Gastroesophageal sphincter (tissue), 4 donors: ENCODE measurements around the gene DLX3. TPM values are rescaled to one million over a fixed set of nuclear protein-coding genes. Genes with fewer than 3 reads are reported as not detected.
A peak's percentile ranks its signal among the peaks of the same experiment; 100 is the strongest.

Experiments used
- ATAC-seq: fragments of 150-250 bp; one replicate; pipeline ENCODE4 v1.9.1; 2016; ENCODE audit warnings: mild to moderate bottlenecking, moderate library complexity
- H3K27ac ChIP-seq, 4 donors: fragments of 200-600 bp; sonication (generic) in 3 of 4; 1 replicate in 3 of 4; 2 replicates in 1 of 4; pipeline ENCODE4 v1.5.1; 2016 to 2019
- H3K27me3 ChIP-seq: fragments of 200-600 bp; sonication (generic); one replicate; pipeline ENCODE4 v1.5.1; 2019
- H3K36me3 ChIP-seq, 2 donors: fragments of 200-600 bp; sonication (generic); one replicate each; pipeline ENCODE4 v1.5.1; 2019; ENCODE audit warnings: control low read depth in 1 of 2
- H3K4me1 ChIP-seq, 3 donors: fragments of 200-600 bp; sonication (generic); 1 replicate in 2 of 3; 2 replicates in 1 of 3; pipeline ENCODE4 v1.5.1; 2016 to 2019; ENCODE audit warnings: control low read depth in 2 of 3
- H3K4me3 ChIP-seq, 2 donors: fragments of 200-600 bp; sonication (generic); one replicate each; pipeline ENCODE4 v1.5.1; 2019; ENCODE audit warnings: mild to moderate bottlenecking in 1 of 2, moderate library complexity in 1 of 2
- H3K9me3 ChIP-seq, 3 donors: fragments of 200-600 bp; sonication (generic); one replicate each; pipeline ENCODE4 v1.5.1; 2017 to 2019; ENCODE audit warnings: control low read depth in 2 of 3
- EP300 ChIP-seq: sonication (generic); formaldehyde crosslinking; IDR thresholded peaks from one replicate; pipeline ENCODE4 v1.6.1; 2017; ENCODE audit warnings: antibody characterized with exemption, mild to moderate bottlenecking
- POLR2A ChIP-seq, 2 donors: fragments of 450-650 bp; IDR thresholded peaks; one replicate each; pipeline ENCODE4 v1.6.1; 2017; ENCODE audit warnings: antibody characterized with exemption in 2 of 2, mild to moderate bottlenecking in 2 of 2, moderate library complexity in 1 of 2
- POLR2AphosphoS5 ChIP-seq: sonication (generic); formaldehyde crosslinking; IDR thresholded peaks from one replicate; pipeline ENCODE4 v1.6.1; 2017; ENCODE audit warnings: antibody characterized with exemption
- WGBS, 2 donors: methylation state at CpG; one replicate each; pipeline ENCODE4 v1.1.5; 2018; ENCODE audit warnings: low coverage in 1 of 2; 5-methylcytosine and 5-hydroxymethylcytosine counted together
- total RNA-seq, 4 donors: library from RNA; depleted of rRNA; stranded (reverse); fragments of >200 nt; gene quantifications; one replicate each; pipeline ENCODE4 v1.1.0, GENCODE V29; 2016
- TF ChIP-seq, protein P1 (sequence below), 4 experiments: fragments of 200-600 bp in 2 of 4; fragments of 450-650 bp in 2 of 4; sonication (generic) in 1 of 4; IDR thresholded peaks; one replicate each; pipeline ENCODE4 v1.5.1; 2017 to 2019; ENCODE audit warnings: antibody characterized with exemption in 4 of 4, mild to moderate bottlenecking in 2 of 4, moderate library complexity in 2 of 4

DLX3 gene
- total RNA-seq, 4 donors from 2014 or later: not detected

DNA sequence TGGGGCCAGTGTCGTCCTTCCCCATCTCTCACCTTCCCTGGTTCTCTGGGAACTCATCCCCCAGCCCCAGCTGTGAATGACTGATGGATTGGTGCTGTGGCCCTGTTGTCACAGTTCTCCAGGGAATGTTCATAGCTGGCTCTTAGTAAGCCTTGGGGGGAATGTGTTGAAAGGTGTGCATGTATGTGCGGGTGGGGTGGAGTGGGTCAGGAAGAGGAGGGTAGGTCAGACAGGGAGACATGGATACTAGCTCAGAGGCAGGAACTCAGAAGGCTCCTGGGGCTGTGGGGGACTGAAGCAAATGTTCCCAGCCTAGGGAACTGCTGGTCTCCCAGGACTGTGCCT lies 21.8 kb downstream of the DLX3 start:
- TF ChIP-seq, protein P1, sequence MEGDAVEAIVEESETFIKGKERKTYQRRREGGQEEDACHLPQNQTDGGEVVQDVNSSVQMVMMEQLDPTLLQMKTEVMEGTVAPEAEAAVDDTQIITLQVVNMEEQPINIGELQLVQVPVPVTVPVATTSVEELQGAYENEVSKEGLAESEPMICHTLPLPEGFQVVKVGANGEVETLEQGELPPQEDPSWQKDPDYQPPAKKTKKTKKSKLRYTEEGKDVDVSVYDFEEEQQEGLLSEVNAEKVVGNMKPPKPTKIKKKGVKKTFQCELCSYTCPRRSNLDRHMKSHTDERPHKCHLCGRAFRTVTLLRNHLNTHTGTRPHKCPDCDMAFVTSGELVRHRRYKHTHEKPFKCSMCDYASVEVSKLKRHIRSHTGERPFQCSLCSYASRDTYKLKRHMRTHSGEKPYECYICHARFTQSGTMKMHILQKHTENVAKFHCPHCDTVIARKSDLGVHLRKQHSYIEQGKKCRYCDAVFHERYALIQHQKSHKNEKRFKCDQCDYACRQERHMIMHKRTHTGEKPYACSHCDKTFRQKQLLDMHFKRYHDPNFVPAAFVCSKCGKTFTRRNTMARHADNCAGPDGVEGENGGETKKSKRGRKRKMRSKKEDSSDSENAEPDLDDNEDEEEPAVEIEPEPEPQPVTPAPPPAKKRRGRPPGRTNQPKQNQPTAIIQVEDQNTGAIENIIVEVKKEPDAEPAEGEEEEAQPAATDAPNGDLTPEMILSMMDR (IDR thresholded peaks at IDR 0.05): no peak
- TF ChIP-seq POLR2A (IDR thresholded peaks at IDR 0.05) (no peak), EP300 (no peak), POLR2AphosphoS5 (no peak)
- no peak for ATAC-seq
- no peak overlapping the region for H3K4me3 ChIP-seq
- H3K4me1 ChIP-seq: peaks cover 0 to 39% (median 21%) of the 10 kb centered on the region in 3 donors
- H3K27me3 ChIP-seq: peaks cover 100% of the 10 kb centered on the region
- no peak overlapping the region for H3K27ac ChIP-seq
- H3K9me3 ChIP-seq: no peaks in the 10 kb centered on the region
- no peaks in the 10 kb centered on the region for H3K36me3 ChIP-seq
- 25% methylated on average over 1 of the region's 2 CpGs; no CpG with 5 or more reads in 1 of the 2 donors for WGBS, 2 donors

DNA sequence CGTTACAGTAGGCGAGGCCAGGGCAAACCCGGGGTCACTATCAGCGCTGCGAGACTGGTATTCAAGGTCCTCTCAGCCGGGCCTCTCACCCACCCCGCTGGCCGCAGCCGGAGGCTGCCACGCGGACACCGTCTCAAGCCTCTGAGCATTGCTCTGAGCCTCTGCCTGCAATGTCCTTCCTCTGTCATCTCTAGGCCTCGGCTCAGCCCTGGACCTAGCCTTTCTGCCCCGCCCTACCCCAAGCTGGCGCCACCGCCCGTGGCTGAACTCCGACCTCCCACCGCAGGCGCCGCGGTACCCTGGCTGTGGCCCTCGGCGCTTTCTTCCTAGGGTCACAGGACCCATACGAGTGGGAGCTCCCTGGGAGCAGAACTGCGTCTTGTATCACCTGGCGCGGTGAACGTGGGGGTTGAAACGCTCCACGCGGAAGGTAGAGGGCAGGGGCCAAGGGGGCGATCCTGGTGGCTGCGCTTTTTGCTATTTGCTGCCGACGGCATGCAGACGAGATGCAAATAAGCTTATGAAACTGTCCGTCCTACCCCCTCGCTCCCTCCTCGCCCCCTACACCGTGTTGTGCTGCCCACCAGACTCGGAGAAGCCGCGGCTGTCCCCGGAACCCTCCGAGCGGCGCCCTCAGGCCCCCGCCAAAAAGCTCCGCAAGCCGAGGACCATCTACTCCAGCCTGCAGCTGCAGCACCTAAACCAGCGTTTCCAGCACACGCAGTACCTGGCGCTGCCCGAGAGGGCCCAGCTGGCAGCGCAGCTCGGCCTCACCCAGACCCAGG lies 22.3 kb downstream of the DLX3 start:
- WGBS, 2 donors: 4% methylated on average over 18 of the region's 57 CpGs; no CpG with 5 or more reads in 1 of the 2 donors
- no peaks in the 10 kb centered on the region for H3K36me3 ChIP-seq
- TF ChIP-seq EP300 (no peak), POLR2AphosphoS5 (no peak), POLR2A (IDR thresholded peaks at IDR 0.05) (no peak)
- TF ChIP-seq, protein P1 (IDR thresholded peaks at IDR 0.05): no peak
- peaks cover 0 to 41% (median 21%) of the 10 kb centered on the region in 3 donors for H3K4me1 ChIP-seq
- H3K4me3 ChIP-seq: peak overlapping the region in 1 of 2 donors; percentile 19
- peaks cover 100% of the 10 kb centered on the region for H3K27me3 ChIP-seq
- no peak overlapping the region for H3K27ac ChIP-seq
- H3K9me3 ChIP-seq: no peaks in the 10 kb centered on the region
- ATAC-seq: no peak

DNA sequence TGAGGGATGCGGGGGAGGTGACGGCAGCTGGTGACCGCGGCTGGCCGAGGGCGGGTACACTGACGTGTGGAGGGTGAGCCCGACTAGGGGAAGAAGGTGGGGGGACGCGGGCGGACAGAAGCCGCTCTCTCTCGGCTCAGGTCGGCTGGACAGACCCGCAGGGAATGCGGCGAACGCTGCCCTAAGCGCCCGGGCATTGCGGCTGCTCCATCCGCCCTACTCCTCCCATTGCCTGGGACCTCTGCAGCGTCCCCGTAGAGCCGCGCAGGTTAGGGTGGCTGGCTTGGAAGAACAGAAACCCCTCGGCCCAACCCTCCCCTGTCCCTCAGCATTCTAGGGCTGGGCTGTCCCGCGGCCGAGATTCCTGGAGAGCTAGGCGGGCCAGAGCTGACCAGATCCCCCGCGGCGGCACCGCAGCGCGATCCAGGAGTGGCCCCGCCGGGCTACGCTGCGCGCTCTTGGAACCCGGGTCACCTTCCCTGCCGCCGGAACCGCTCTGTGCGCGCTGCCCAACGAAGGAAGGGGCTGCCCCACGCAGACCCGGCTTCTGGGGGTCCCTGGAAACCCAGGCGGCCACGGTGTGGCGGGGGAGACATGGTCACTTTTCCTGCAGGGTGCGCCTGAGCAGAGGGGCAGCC lies 23.1 kb downstream of the DLX3 start:
- H3K36me3 ChIP-seq: no peaks in the 10 kb centered on the region
- peak overlapping the region in 1 of 2 donors; percentile 19 for H3K4me3 ChIP-seq
- peaks cover 0 to 41% (median 21%) of the 10 kb centered on the region in 3 donors for H3K4me1 ChIP-seq
- H3K9me3 ChIP-seq: no peaks in the 10 kb centered on the region
- H3K27me3 ChIP-seq: peaks cover 100% of the 10 kb centered on the region
- 0 to 8% methylated on average over 5 to 6 of the region's 55 CpGs for whole genome bisulfite sequencing, 2 donors
- TF ChIP-seq, protein P1 (IDR thresholded peaks at IDR 0.05): no peak
- TF ChIP-seq POLR2AphosphoS5: no peak
- TF ChIP-seq POLR2A (IDR thresholded peaks at IDR 0.05): no peak
- no peak for TF ChIP-seq EP300
- no peak for ATAC-seq
- no peak overlapping the region for H3K27ac ChIP-seq

DNA sequence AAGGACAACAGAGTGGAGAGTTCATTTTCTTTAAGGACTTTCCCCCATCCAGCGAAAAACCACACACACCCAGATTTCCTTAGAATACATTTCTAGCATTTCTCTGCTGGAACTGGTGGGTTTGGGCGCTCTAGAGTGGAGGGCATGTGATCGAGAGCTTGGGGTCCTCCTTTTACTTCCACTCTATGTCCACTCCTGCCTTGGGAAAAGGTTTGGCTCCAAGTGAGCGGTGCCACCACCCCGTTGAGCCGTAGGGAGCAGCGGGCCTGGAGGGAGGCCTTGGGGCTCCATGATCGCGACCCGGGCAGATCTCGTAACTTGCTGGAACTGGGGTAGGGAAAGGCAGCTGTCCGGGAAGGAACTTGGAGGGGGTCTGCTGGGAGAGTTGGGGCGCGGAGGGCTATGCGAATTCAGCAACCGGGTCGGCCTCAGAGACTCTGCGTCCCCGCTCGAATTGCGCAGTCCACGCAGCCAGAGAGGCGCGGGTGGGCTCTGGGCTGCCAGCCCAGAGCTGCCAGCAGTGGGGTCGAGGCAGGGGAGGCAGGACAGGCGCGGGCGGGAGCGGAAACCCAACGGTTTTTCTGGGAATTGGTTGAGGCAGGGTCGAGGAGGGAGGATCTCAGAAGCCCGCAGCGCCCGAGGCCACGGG lies 23.7 kb downstream of the DLX3 start:
- peaks cover 0 to 41% (median 21%) of the 10 kb centered on the region in 3 donors for H3K4me1 ChIP-seq
- H3K27ac ChIP-seq: no peak overlapping the region
- TF ChIP-seq, protein P1 (IDR thresholded peaks at IDR 0.05): no peak
- TF ChIP-seq POLR2AphosphoS5 (no peak), POLR2A (IDR thresholded peaks at IDR 0.05) (no peak), EP300 (no peak)
- no peak for ATAC-seq
- H3K9me3 ChIP-seq: no peaks in the 10 kb centered on the region
- peaks cover 100% of the 10 kb centered on the region for H3K27me3 ChIP-seq
- H3K4me3 ChIP-seq: peak overlapping the region in 1 of 2 donors; percentile 19
- WGBS, 2 donors: 0 to 4% methylated on average over 7 to 10 of the region's 35 CpGs
- H3K36me3 ChIP-seq: no peaks in the 10 kb centered on the region
